Fibroblast of pulmonary artery (primary cell): ENCODE data around the gene SNAI1.

Experiments
- DNase-seq: peaks from one replicate; pipeline ENCODE4 v3.0.0-alpha.2; 2010; ENCODE audit warnings: low read depth
- H3K4me3 ChIP-seq: replicated peaks from 2 replicates; pipeline ENCODE4 v1.5.1; 2011; ENCODE audit warnings: low read depth, mild to moderate bottlenecking, control low read depth, low read length, moderate library complexity
- TF ChIP-seq, protein P1 (sequence below): IDR thresholded peaks from 2 replicates; pipeline ENCODE4 v1.5.1; 2011; ENCODE audit warnings: mild to moderate bottlenecking, control low read depth, low read length, inconsistent platforms; ENCODE audit errors: missing control alignments

SNAI1 gene

DNA sequence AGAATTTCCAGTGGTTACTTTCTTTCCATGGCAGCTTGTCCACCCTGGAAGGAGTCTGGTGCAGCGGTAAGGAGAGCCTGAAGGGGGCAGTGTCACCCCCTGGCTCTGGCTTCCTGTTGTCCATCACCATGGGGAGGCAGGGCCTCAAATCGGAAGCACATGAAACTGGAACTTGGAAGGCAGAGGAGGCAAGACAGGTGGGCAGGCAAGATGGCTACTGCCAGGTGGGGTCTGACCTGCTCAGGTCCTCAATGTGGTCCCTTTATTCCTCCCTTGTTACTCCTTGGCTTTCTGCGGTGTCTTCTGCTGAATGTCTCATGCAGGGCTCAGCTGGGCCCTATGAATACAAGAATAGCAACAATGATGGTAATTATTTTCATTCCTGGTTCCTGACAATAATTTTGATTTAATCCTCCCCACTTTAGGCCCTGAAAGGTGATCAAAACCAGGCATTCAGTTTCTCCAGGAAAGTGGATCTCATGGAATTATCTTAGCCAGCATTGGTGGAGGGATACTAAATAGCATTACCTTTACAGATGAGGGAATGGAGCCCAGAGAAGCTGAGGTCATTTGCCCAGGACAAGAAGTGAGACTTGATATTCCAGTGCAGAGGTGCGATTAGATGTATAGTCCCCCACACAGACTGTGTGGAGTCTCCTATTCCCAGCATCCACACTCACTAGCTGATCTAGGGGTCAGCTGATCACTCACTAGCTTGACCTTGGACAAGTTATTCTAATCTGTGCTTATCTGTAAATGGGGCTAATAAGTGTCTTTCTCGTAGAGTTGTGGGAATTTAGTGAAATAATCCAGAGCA lies 17.6 kb upstream of the SNAI1 start:
- DNase-seq: peak; percentile 49
- TF ChIP-seq, protein P1, sequence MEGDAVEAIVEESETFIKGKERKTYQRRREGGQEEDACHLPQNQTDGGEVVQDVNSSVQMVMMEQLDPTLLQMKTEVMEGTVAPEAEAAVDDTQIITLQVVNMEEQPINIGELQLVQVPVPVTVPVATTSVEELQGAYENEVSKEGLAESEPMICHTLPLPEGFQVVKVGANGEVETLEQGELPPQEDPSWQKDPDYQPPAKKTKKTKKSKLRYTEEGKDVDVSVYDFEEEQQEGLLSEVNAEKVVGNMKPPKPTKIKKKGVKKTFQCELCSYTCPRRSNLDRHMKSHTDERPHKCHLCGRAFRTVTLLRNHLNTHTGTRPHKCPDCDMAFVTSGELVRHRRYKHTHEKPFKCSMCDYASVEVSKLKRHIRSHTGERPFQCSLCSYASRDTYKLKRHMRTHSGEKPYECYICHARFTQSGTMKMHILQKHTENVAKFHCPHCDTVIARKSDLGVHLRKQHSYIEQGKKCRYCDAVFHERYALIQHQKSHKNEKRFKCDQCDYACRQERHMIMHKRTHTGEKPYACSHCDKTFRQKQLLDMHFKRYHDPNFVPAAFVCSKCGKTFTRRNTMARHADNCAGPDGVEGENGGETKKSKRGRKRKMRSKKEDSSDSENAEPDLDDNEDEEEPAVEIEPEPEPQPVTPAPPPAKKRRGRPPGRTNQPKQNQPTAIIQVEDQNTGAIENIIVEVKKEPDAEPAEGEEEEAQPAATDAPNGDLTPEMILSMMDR: peak; percentile 70

DNA sequence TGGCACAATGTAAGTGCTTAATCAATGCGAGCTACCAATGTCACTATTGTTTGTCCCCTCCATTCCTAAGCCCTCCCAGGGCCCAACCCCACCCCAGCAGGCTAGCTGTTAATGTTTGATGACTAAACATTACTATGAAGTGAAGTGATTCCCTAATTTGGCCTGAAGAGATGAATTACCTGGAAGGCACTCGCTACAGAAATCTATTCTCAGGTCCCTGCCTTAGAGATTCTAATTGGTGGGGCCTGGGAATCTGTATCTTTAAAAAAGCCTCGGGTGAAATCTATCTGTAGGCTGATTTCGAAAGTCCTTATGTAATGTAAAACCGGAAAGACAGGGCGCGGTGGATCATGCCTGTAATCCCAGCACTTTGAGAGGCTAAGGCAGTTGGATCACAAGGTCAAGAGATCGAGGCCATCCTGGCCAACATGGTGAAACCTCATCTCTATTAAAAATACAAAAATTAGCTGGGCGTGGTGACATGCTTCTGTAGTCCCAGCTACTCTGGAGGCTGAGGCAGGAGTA lies 16.9 kb upstream of the SNAI1 start:
- DNase-seq: no peak
- TF ChIP-seq, protein P1: no peak

More for the DNA sequence above, 17.6 kb upstream of the SNAI1 start:
- H3K4me3 ChIP-seq: no peak overlapping the region

GRCh38 chr20:49966861-49967260 lies 15.9 kb upstream of the SNAI1 start:
- H3K4me3 ChIP-seq: no peak overlapping the region
- no peak for DNase-seq
- TF ChIP-seq, protein P1: no peak

More for the DNA sequence above, 16.9 kb upstream of the SNAI1 start:
- H3K4me3 ChIP-seq: no peak overlapping the region

DNA sequence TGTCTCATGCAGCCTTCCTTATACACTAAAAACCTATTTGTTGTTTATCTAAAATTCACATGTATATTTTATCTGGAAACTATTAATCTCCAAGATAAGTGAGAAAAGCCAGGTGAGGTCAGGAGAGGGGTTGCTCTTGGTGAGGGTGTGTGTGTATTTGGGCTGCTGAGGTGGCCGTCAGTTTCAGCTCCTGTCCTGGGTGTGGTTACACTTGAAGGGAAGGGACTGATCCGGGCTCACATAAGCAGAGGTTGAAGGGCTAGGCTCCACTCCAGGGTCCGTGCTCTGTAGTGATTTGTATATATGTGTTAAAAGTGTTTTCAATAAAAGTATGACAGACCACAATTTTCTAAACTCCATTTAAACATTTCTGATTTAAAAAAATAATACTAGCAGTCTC lies 13.5 kb upstream of the SNAI1 start:
- TF ChIP-seq, protein P1: no peak
- no peak overlapping the region for H3K4me3 ChIP-seq
- no peak for DNase-seq

GRCh38 chr20:49969946-49970345 lies 12.8 kb upstream of the SNAI1 start:
- no peak overlapping the region for H3K4me3 ChIP-seq
- DNase-seq: no peak
- TF ChIP-seq, protein P1: no peak

- TF ChIP-seq, protein P1: no peak
- H3K4me3 ChIP-seq: no peak overlapping the region
- no peak for DNase-seq
Measured at GRCh38 chr20:49970498-49970897, 12.3 kb upstream of the SNAI1 start.
